Stimulated activated CD4-positive, alpha-beta T cell treated with anti-CD3 and anti-CD28 coated beads, TNF-alpha, amount 100 ng/mL, for 24 hours (primary cell): ENCODE data around the gene HOXB13.

ENCODE experiments used
- DNase-seq, 3 experiments: peaks; one replicate each; pipeline ENCODE4 v3.0.0-alpha.2; 2020; ENCODE audit warnings: low read depth in 3 of 3

The HOXB13 gene

GRCh38 chr17:48728232-48729231 is at the start of gene HOXB13:
HOXB13 (minus strand) TSS chr17:48728750; CDS start chr17:48728593, 157 bp downstream.
- peak in 2 of 3 experiments; percentile 18 to 46 for DNase-seq

GRCh38 chr17:48776602-48777001 is 48.1 kb upstream of the HOXB13 start:
- DNase-seq, result no peak

- no peak for DNase-seq
Measured at GRCh38 chr17:48773245-48773644, 44.7 kb upstream of the HOXB13 start.

- no peak for DNase-seq
Measured at GRCh38 chr17:48770954-48771353, 42.4 kb upstream of the HOXB13 start.

- no peak for DNase-seq
Measured at GRCh38 chr17:48769009-48769675, 40.6 kb upstream of the HOXB13 start.

- DNase-seq, result no peak
Measured at GRCh38 chr17:48767263-48767774, 38.8 kb upstream of the HOXB13 start.

- no peak for DNase-seq
Measured at GRCh38 chr17:48761114-48761513, 32.6 kb upstream of the HOXB13 start.

GRCh38 chr17:48760411-48760810 is 31.9 kb upstream of the HOXB13 start:
- DNase-seq, result no peak

- no peak for DNase-seq
Measured at GRCh38 chr17:48759288-48759687, 30.7 kb upstream of the HOXB13 start.

GRCh38 chr17:48757524-48757961 is 29.0 kb upstream of the HOXB13 start:
- no peak for DNase-seq

GRCh38 chr17:48756830-48757251 is 28.3 kb upstream of the HOXB13 start:
- DNase-seq, result no peak

- no peak for DNase-seq
Measured at GRCh38 chr17:48755356-48755755, 26.8 kb upstream of the HOXB13 start.

GRCh38 chr17:48754500-48755261 is 26.1 kb upstream of the HOXB13 start:
- no peak for DNase-seq

GRCh38 chr17:48753794-48754499 is 25.4 kb upstream of the HOXB13 start:
- no peak for DNase-seq

GRCh38 chr17:48752399-48753288 is 24.1 kb upstream of the HOXB13 start:
- DNase-seq, result no peak

- DNase-seq, result no peak
Measured at GRCh38 chr17:48751733-48752398, 23.3 kb upstream of the HOXB13 start.

GRCh38 chr17:48751172-48751571 is 22.6 kb upstream of the HOXB13 start:
- DNase-seq, result no peak

- no peak for DNase-seq
Measured at GRCh38 chr17:48749621-48750553, 21.3 kb upstream of the HOXB13 start.
